ENCODE measurements around the gene HPS3.

DNA sequence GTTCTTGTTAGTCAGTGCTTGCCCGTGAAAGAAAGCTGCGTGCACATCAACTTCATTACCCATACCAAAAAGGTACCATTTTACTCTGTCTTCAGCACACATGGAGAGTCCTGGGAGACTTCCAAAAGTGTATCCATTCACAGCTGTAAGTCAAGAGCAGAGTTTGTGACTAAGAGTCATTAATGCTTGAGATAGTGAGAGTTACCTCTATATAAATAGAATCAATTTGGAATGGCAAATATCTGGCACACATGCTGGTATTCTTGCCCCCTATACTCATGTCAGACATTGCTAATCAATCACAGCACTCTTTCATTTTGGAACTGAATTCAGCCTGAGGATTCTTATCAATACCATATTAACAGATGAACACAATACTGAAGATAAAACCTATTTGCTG, 78.0 kb downstream of the HPS3 start:
- no peak for TF ChIP-seq MZF1 (tag by site-specific recombination; IDR thresholded peaks at IDR 0.05; ENCODE audit: borderline replicate concordance)
- no peak for TF ChIP-seq CTCF (tag by site-specific recombination; IDR thresholded peaks at IDR 0.05)
- no peak for TF ChIP-seq ZNF133 (tag by site-specific recombination; IDR thresholded peaks at IDR 0.05)
- no peak for TF ChIP-seq ZNF830 (tag by site-specific recombination; IDR thresholded peaks at IDR 0.05; ENCODE audit: low read depth)
